ENCODE measurements around the gene MICU2.

DNA sequence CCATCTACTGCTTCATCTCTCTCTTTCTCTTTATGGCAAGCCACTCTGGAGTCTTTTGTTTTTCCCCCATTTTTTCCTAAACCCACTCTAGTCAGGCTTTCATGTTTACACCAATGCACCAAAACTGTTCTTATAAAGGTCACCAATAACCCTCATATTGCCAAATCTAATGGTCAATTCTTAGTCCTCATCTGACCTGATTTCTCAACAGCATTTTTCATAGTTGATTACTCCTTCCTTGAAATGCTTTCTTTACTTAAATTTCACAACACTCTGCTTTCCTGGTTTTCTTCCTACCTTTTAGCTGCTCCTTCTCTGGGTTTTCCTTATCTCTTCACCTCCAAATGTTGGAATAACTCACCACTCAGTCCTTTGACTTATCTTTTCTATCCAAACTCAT, 47.9 kb downstream of the MICU2 start:
- TF ChIP-seq CTCF (IDR thresholded peaks at IDR 0.05; ENCODE audit: insufficient read depth, low read length, poor library complexity, severe bottlenecking) (no peak), EZH2phosphoT487 (conservative IDR thresholded peaks at IDR 0.05; ENCODE audit: low read length) (no peak)
